ENCODE data around the gene CNIH3.

Gene CNIH3

DNA sequence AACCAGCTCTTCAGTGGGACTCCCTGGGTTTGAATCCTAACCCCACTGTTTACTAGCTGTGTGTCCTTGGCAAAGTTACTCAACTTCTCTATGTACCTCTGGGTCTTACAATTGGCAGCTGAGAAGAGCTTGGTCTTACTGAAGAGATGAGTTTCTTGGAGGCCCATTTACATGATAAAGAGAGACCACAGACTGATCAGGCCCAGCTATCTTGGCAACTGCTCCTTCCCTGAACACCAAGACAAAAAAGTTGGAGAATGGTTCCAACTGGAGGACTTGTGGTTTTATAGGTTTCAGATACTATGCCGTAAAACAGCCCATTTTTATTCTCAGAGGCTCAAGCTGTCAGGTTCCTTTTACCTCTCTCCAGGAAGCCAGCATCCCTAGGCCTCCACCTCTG, 24.8 kb upstream of the CNIH3 start:
- Histone ChIP-seq H3K4me1 (ENCODE audit: control insufficient read depth in 1 of 2, insufficient read depth in 2 of 2, low read length in 2 of 2) (no peaks in the 10 kb centered on the region), H3K27me3 (ENCODE audit: low read depth, low read length) (no peaks in the 10 kb centered on the region), H3K9me3 (ENCODE audit: control insufficient read depth in 1 of 2, low read length in 2 of 2) (no peaks in the 10 kb centered on the region), H3K27ac (ENCODE audit: low read length) (no peak overlapping the region), H3K4me3 (ENCODE audit: low read depth in 1 of 2, low read length in 2 of 2) (no peak overlapping the region), H3K36me3 (ENCODE audit: control insufficient read depth in 1 of 2, insufficient read depth in 2 of 2, low read length in 2 of 2) (no peaks in the 10 kb centered on the region)

GRCh38 chr1:224592636-224593582, 23.2 kb upstream of the CNIH3 start:
- no peaks in the 10 kb centered on the region for H3K9me3 ChIP-seq (ENCODE audit: control insufficient read depth in 1 of 2, low read length in 2 of 2)
- no peaks in the 10 kb centered on the region for H3K4me1 ChIP-seq (ENCODE audit: control insufficient read depth in 1 of 2, insufficient read depth in 2 of 2, low read length in 2 of 2)
- H3K27ac ChIP-seq (ENCODE audit: low read length), result no peak overlapping the region
- H3K36me3 ChIP-seq (ENCODE audit: control insufficient read depth in 1 of 2, insufficient read depth in 2 of 2, low read length in 2 of 2), result no peaks in the 10 kb centered on the region
- H3K27me3 ChIP-seq (ENCODE audit: low read depth, low read length), result no peaks in the 10 kb centered on the region
- no peak overlapping the region for H3K4me3 ChIP-seq (ENCODE audit: low read depth in 1 of 2, low read length in 2 of 2)

- Histone ChIP-seq H3K27me3 (ENCODE audit: low read depth, low read length) (no peaks in the 10 kb centered on the region), H3K4me3 (ENCODE audit: low read depth in 1 of 2, low read length in 2 of 2) (no peak overlapping the region), H3K27ac (ENCODE audit: low read length) (no peak overlapping the region), H3K4me1 (ENCODE audit: control insufficient read depth in 1 of 2, insufficient read depth in 2 of 2, low read length in 2 of 2) (no peaks in the 10 kb centered on the region), H3K9me3 (ENCODE audit: control insufficient read depth in 1 of 2, low read length in 2 of 2) (no peaks in the 10 kb centered on the region), H3K36me3 (ENCODE audit: control insufficient read depth in 1 of 2, insufficient read depth in 2 of 2, low read length in 2 of 2) (no peaks in the 10 kb centered on the region)
These were observed 21.8 kb upstream of the CNIH3 start for GRCh38 chr1:224594360-224594759.

- Histone ChIP-seq H3K9me3 (ENCODE audit: control insufficient read depth in 1 of 2, low read length in 2 of 2) (no peaks in the 10 kb centered on the region), H3K4me3 (ENCODE audit: low read depth in 1 of 2, low read length in 2 of 2) (no peak overlapping the region), H3K27ac (ENCODE audit: low read length) (no peak overlapping the region), H3K36me3 (ENCODE audit: control insufficient read depth in 1 of 2, insufficient read depth in 2 of 2, low read length in 2 of 2) (no peaks in the 10 kb centered on the region), H3K4me1 (ENCODE audit: control insufficient read depth in 1 of 2, insufficient read depth in 2 of 2, low read length in 2 of 2) (no peaks in the 10 kb centered on the region), H3K27me3 (ENCODE audit: low read depth, low read length) (no peaks in the 10 kb centered on the region)
These were observed 21.3 kb upstream of the CNIH3 start for GRCh38 chr1:224594851-224595250.

GRCh38 chr1:224605482-224606181, 10.5 kb upstream of the CNIH3 start:
- Histone ChIP-seq H3K4me1 (ENCODE audit: control insufficient read depth in 1 of 2, insufficient read depth in 2 of 2, low read length in 2 of 2) (no peaks in the 10 kb centered on the region), H3K4me3 (ENCODE audit: low read depth in 1 of 2, low read length in 2 of 2) (no peak overlapping the region), H3K27me3 (ENCODE audit: low read depth, low read length) (no peaks in the 10 kb centered on the region)

GRCh38 chr1:224607188-224608148, 8.6 kb upstream of the CNIH3 start:
- no peak overlapping the region for H3K27ac ChIP-seq (ENCODE audit: low read length)
- peaks cover 0 to 15% of the 10 kb centered on the region in 2 donors for H3K9me3 ChIP-seq (ENCODE audit: control insufficient read depth in 1 of 2, low read length in 2 of 2)
- no peak overlapping the region for H3K4me3 ChIP-seq (ENCODE audit: low read depth in 1 of 2, low read length in 2 of 2)
- H3K27me3 ChIP-seq (ENCODE audit: low read depth, low read length), result no peaks in the 10 kb centered on the region
- no peaks in the 10 kb centered on the region for H3K36me3 ChIP-seq (ENCODE audit: control insufficient read depth in 1 of 2, insufficient read depth in 2 of 2, low read length in 2 of 2)
- H3K4me1 ChIP-seq (ENCODE audit: control insufficient read depth in 1 of 2, insufficient read depth in 2 of 2, low read length in 2 of 2), result no peaks in the 10 kb centered on the region

More at GRCh38 chr1:224605482-224606181, 10.5 kb upstream of the CNIH3 start:
- no peaks in the 10 kb centered on the region for H3K36me3 ChIP-seq (ENCODE audit: control insufficient read depth in 1 of 2, insufficient read depth in 2 of 2, low read length in 2 of 2)
- H3K27ac ChIP-seq (ENCODE audit: low read length), result no peak overlapping the region
- H3K9me3 ChIP-seq (ENCODE audit: control insufficient read depth in 1 of 2, low read length in 2 of 2), result peaks cover 0 to 15% of the 10 kb centered on the region in 2 donors

DNA sequence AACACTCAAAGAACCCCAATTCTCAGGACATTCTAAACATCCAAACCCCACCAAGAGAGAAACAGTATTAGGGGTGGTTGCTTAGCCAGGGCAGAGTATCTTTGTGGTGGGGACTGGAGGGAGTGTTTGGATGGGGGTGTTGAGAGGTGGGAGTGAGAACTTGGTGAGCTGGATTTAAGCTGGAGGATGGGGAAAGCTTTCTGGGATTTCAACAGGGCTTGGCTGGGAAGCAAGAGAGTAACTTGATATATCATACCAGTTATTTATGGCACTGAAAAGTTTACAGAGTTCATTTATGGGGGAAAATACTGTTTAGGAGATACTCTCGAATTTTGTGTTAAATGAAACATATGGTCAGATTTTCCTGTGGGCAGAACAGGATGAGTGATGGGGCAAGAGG, 6.8 kb upstream of the CNIH3 start:
- Histone ChIP-seq H3K9me3 (ENCODE audit: control insufficient read depth in 1 of 2, low read length in 2 of 2) (peaks cover 0 to 15% of the 10 kb centered on the region in 2 donors), H3K4me3 (ENCODE audit: low read depth in 1 of 2, low read length in 2 of 2) (no peak overlapping the region), H3K4me1 (ENCODE audit: control insufficient read depth in 1 of 2, insufficient read depth in 2 of 2, low read length in 2 of 2) (no peaks in the 10 kb centered on the region), H3K27me3 (ENCODE audit: low read depth, low read length) (no peaks in the 10 kb centered on the region), H3K27ac (ENCODE audit: low read length) (no peak overlapping the region), H3K36me3 (ENCODE audit: control insufficient read depth in 1 of 2, insufficient read depth in 2 of 2, low read length in 2 of 2) (no peaks in the 10 kb centered on the region)

- H3K36me3 ChIP-seq (ENCODE audit: control insufficient read depth in 1 of 2, insufficient read depth in 2 of 2, low read length in 2 of 2), result no peaks in the 10 kb centered on the region
- peaks cover 0 to 15% of the 10 kb centered on the region in 2 donors for H3K4me1 ChIP-seq (ENCODE audit: control insufficient read depth in 1 of 2, insufficient read depth in 2 of 2, low read length in 2 of 2)
- H3K27me3 ChIP-seq (ENCODE audit: low read depth, low read length), result peaks cover 15% of the 10 kb centered on the region
These were observed 3.9 kb upstream of the CNIH3 start for GRCh38 chr1:224612246-224612645.

GRCh38 chr1:224613486-224613885, 2.6 kb upstream of the CNIH3 start:
- H3K9me3 ChIP-seq (ENCODE audit: control insufficient read depth in 1 of 2, low read length in 2 of 2), result no peaks in the 10 kb centered on the region
- peaks cover 0 to 22% of the 10 kb centered on the region in 2 donors for H3K4me1 ChIP-seq (ENCODE audit: control insufficient read depth in 1 of 2, insufficient read depth in 2 of 2, low read length in 2 of 2)
- H3K4me3 ChIP-seq (ENCODE audit: low read depth in 1 of 2, low read length in 2 of 2), result no peak overlapping the region
- H3K27me3 ChIP-seq (ENCODE audit: low read depth, low read length), result peaks cover 28% of the 10 kb centered on the region
- no peaks in the 10 kb centered on the region for H3K36me3 ChIP-seq (ENCODE audit: control insufficient read depth in 1 of 2, insufficient read depth in 2 of 2, low read length in 2 of 2)
- no peak overlapping the region for H3K27ac ChIP-seq (ENCODE audit: low read length)

More at GRCh38 chr1:224612246-224612645, 3.9 kb upstream of the CNIH3 start:
- H3K4me3 ChIP-seq (ENCODE audit: low read depth in 1 of 2, low read length in 2 of 2), result no peak overlapping the region
- H3K9me3 ChIP-seq (ENCODE audit: control insufficient read depth in 1 of 2, low read length in 2 of 2), result no peaks in the 10 kb centered on the region
- no peak overlapping the region for H3K27ac ChIP-seq (ENCODE audit: low read length)

DNA sequence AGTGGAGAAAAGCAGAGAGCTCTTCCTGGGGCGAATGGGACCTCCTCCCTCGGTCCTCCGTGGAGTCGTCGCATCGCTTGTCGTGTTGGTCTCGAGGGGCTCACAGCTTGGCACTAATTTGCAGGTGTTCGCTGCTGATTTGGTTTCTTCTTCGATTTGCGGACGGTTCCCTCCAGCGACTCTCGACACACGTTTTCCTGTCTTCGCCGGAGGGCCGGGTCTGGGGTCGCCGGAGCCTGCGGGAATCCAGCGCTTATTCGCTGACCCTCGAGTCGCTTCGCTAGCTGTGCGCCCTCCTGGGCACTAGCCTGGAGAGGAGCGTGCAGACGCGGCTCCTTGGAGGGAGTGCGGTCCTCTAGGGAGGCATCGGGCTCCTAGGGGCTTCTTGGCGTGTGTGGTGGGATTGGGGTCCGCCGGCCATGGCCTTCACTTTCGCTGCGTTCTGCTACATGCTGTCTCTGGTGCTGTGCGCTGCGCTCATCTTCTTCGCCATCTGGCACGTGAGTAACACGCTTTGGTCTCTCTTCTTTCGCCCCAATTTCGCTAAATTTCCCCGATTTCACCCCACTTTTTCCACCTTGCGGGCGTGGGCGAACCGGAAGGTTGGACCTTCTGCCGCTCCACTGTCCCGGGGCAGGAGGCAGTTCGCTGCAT, 766 bp downstream of the CNIH3 start:
- Histone ChIP-seq H3K27me3 (ENCODE audit: low read depth, low read length) (peaks cover 29% of the 10 kb centered on the region), H3K4me1 (ENCODE audit: control insufficient read depth in 1 of 2, insufficient read depth in 2 of 2, low read length in 2 of 2) (peaks cover 0 to 22% of the 10 kb centered on the region in 2 donors), H3K36me3 (ENCODE audit: control insufficient read depth in 1 of 2, insufficient read depth in 2 of 2, low read length in 2 of 2) (no peaks in the 10 kb centered on the region), H3K9me3 (ENCODE audit: control insufficient read depth in 1 of 2, low read length in 2 of 2) (no peaks in the 10 kb centered on the region), H3K4me3 (ENCODE audit: low read depth in 1 of 2, low read length in 2 of 2) (peak overlapping the region in 1 of 2 donors; percentile 69), H3K27ac (ENCODE audit: low read length) (no peak overlapping the region)
